Sigmoid colon (tissue), 4 donors: ENCODE results near the gene HDAC4.

Experiments
- EP300 ChIP-seq, 4 donors: sonication (generic); formaldehyde crosslinking; IDR thresholded peaks; one replicate each; pipeline ENCODE4 v1.6.1; 2017; ENCODE audit warnings: antibody characterized with exemption in 4 of 4
- POLR2A ChIP-seq, 2 donors: fragments of 450-650 bp; IDR thresholded peaks; one replicate each; pipeline ENCODE4 v1.6.1; 2016; ENCODE audit warnings: antibody characterized with exemption in 2 of 2, mild to moderate bottlenecking in 2 of 2, moderate library complexity in 2 of 2
- TF ChIP-seq, protein P1 (sequence below), 4 experiments: fragments of 450-650 bp in 3 of 4; fragments of 200-600 bp in 1 of 4; IDR thresholded peaks; one replicate each; pipeline ENCODE4 v1.5.1; 2016 to 2019; ENCODE audit warnings: antibody characterized with exemption in 4 of 4, mild to moderate bottlenecking in 3 of 4, moderate library complexity in 2 of 4

DNA sequence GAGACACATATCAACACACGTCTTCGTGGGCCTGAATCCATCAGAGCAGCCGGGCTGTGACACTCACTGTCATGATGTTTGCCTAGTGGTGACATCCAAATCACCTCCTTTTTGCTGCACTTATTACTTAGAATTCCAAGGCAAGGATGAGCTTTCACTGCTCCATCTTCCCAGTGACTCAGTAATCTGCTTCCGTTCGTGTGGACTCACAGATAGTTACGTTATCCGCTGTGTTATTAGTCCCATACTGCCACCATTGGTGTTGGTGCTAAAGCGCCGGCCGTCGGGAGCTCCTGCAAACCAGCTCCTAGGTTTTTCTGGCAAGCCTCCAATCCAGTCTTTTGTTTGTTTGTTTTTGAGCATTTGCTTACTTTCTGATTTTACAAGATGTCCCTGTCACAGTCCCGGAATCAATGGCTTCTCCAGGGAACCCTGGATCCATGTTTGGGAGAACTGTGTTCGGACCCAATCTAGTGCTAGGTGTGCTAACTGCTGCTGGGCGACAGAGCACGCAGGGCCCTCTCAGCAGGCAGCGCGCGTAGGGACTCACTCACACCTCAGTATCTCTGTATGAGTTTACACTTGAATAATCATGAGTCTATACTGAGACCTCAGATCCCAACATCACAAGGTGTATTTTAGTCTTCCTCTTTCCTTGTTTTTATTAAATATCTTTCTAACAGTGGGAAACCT is 42.6 kb downstream of the HDAC4 start:
- TF ChIP-seq, protein P1, sequence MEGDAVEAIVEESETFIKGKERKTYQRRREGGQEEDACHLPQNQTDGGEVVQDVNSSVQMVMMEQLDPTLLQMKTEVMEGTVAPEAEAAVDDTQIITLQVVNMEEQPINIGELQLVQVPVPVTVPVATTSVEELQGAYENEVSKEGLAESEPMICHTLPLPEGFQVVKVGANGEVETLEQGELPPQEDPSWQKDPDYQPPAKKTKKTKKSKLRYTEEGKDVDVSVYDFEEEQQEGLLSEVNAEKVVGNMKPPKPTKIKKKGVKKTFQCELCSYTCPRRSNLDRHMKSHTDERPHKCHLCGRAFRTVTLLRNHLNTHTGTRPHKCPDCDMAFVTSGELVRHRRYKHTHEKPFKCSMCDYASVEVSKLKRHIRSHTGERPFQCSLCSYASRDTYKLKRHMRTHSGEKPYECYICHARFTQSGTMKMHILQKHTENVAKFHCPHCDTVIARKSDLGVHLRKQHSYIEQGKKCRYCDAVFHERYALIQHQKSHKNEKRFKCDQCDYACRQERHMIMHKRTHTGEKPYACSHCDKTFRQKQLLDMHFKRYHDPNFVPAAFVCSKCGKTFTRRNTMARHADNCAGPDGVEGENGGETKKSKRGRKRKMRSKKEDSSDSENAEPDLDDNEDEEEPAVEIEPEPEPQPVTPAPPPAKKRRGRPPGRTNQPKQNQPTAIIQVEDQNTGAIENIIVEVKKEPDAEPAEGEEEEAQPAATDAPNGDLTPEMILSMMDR (IDR thresholded peaks at IDR 0.05): no peak
- TF ChIP-seq POLR2A (IDR thresholded peaks at IDR 0.05) (no peak), EP300 (IDR thresholded peaks at IDR 0.05) (no peak)
